Measurements from ENCODE around the gene MLXIP. TPM values are rescaled to one million over a fixed set of nuclear protein-coding genes. Genes with fewer than 3 reads are reported as not detected.
A peak's percentile ranks its signal among the peaks of the same experiment; 100 is the strongest.

Gene MLXIP
- total and polyA plus RNA-seq, 7 donors = 50.9 to 184 (median 114) TPM

DNA sequence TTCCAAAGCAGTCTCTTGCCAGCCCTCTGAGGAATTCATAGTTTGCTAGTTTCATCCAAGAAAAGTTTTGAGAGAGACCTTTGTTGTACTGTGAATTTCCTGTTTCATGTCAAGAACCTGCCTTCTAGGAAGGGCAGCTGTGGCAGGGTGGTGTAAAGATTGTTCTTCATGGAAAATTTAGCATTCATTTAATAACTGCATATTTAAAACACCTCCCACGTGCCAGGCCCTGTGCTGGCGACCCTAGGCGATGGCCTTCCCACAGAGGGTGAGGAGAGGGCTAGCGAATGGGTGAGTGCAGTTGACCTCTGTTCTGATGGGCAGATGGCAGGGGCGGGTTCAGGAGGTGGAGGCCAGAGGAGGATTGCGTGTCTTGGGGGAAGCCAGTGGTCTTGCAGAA is 43.2 kb downstream of the MLXIP start:
- no peaks in the 10 kb centered on the region for H3K27me3 ChIP-seq (ENCODE audit: insufficient read depth in 3 of 3, low read length in 2 of 3)
- ATAC-seq (no peak), DNase-seq (no peak)
- H3K36me3 ChIP-seq (ENCODE audit: insufficient read depth in 1 of 2, low read depth in 1 of 2) = peaks cover 0 to 5% of the 10 kb centered on the region in 2 donors
- TF ChIP-seq, protein P1, sequence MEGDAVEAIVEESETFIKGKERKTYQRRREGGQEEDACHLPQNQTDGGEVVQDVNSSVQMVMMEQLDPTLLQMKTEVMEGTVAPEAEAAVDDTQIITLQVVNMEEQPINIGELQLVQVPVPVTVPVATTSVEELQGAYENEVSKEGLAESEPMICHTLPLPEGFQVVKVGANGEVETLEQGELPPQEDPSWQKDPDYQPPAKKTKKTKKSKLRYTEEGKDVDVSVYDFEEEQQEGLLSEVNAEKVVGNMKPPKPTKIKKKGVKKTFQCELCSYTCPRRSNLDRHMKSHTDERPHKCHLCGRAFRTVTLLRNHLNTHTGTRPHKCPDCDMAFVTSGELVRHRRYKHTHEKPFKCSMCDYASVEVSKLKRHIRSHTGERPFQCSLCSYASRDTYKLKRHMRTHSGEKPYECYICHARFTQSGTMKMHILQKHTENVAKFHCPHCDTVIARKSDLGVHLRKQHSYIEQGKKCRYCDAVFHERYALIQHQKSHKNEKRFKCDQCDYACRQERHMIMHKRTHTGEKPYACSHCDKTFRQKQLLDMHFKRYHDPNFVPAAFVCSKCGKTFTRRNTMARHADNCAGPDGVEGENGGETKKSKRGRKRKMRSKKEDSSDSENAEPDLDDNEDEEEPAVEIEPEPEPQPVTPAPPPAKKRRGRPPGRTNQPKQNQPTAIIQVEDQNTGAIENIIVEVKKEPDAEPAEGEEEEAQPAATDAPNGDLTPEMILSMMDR (IDR thresholded peaks at IDR 0.05) = no peak
- intact Hi-C loops (cut with DNase I) = loop anchor here (2.0 to 5.0 kb wide), 2 partner anchors 39 to 67 kb away; no protein-coding TSS in a partner anchor
- no peak overlapping the region for H3K4me3 ChIP-seq
- H3K27ac ChIP-seq = peak overlapping the region; percentile 75
- peaks cover 69% of the 10 kb centered on the region for H3K4me1 ChIP-seq
- WGBS, 3 donors = 59 to 80% (median 60%) methylated on average over 6 of the region's 6 CpGs
- no peaks in the 10 kb centered on the region for H3K9me3 ChIP-seq

DNA sequence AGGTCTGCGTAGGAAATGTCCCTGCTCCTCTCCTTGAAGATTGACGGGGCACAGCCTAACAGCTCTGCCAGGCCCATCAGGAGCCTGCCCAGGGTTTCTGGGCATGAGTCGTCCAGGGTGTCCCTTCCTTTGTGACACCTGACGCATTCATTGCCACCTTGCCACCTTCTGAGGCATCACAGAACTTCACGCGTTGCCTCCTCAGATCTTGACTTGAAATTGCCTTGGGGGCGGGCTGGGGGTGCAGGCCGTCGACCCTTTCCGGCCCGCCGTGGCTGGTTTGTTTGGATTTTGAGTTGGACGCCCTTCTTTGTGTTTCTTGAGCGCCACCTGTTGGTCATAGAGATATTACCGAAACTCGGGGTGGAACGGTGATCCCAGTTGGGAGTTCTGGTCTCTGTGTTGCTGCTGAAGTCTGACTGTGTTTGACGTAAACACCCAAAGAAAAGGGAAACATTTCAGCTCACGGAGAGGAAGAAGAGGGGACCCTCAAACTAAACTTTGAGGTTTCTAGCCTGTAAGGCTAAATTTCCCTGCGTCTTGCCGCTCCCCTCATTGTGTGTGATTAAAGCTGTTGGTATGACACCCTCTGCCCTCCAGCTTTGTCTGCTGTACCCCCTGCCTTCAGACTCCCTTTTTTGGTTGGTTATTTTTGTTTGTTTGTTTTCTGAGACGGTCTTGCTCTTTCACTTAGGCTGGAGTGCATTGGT is 44.6 kb downstream of the MLXIP start:
- no peaks in the 10 kb centered on the region for H3K9me3 ChIP-seq
- no peak overlapping the region for H3K4me3 ChIP-seq
- DNase-seq = peak; percentile 63 to 74
- TF ChIP-seq, protein P1 (IDR thresholded peaks at IDR 0.05) = peak; percentile 76
- ATAC-seq = peak; percentile 28 to 60 (median 46)
- WGBS, 3 donors = 14 to 18% (median 14%) methylated on average over 22 of the region's 22 CpGs
- H3K4me1 ChIP-seq = peaks cover 67% of the 10 kb centered on the region
- H3K36me3 ChIP-seq (ENCODE audit: insufficient read depth in 1 of 2, low read depth in 1 of 2) = peaks cover 0 to 12% of the 10 kb centered on the region in 2 donors
- intact Hi-C loops (cut with DNase I) = loop anchor here (1.0 to 5.0 kb wide), 3 partner anchors 41 to 69 kb away; no protein-coding TSS in a partner anchor
- peak overlapping the region; percentile 83 for H3K27ac ChIP-seq
- no peaks in the 10 kb centered on the region for H3K27me3 ChIP-seq (ENCODE audit: insufficient read depth in 3 of 3, low read length in 2 of 3)

DNA sequence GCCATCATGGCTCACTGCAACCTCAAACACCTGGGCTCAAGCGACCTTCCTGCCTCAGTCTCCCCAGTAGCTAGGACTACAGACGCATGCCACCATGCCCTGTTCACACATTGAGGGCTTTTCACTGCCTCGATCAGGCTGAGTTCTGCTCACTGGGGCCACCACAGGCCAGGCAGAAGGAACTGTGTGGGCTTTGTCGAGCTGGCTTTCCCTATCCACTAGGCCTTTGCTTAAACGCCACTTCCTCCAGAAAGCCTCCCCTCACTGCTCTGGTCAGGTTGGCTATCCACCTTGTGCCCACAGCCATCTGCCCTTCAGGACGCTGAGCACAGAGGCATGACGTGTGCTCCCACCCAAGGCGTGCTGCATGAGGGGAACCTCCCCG is 45.2 kb downstream of the MLXIP start:
- Histone ChIP-seq H3K4me3 (no peak overlapping the region), H3K36me3 (ENCODE audit: insufficient read depth in 1 of 2, low read depth in 1 of 2) (peaks cover 0 to 17% of the 10 kb centered on the region in 2 donors), H3K27ac (peak overlapping the region; percentile 83), H3K4me1 (peaks cover 64% of the 10 kb centered on the region), H3K27me3 (ENCODE audit: insufficient read depth in 3 of 3, low read length in 2 of 3) (no peaks in the 10 kb centered on the region), H3K9me3 (no peaks in the 10 kb centered on the region)
- DNase-seq = no peak
- TF ChIP-seq, protein P1 (IDR thresholded peaks at IDR 0.05) = no peak
- intact Hi-C loops (cut with DNase I) = loop anchor here (1.0 to 5.0 kb wide), 3 partner anchors 41 to 69 kb away; no protein-coding TSS in a partner anchor
- 78 to 84% (median 80%) methylated on average over 6 to 9 of the region's 9 CpGs for WGBS, 3 donors
- no peak for ATAC-seq

DNA sequence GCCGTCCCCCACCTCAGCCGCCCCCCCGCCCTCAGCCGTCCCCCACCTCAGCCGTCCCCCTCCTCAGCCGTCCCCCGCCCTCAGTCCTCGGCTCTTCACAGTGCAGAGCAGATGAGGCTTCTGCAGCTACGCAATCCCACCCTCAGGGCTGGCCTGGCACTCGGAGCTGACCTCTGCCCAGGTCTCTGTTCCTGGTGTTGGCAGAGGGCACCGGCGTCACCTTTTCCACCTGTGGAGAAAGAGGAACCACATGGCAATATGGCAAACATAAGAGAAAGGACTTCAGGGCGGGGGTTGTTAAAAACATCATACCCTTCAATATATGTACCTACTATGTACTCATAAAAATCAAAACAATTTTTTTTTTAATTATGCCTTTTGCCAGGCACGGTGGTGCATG is 45.8 kb downstream of the MLXIP start:
- DNase-seq = no peak
- H3K9me3 ChIP-seq = no peaks in the 10 kb centered on the region

More for the DNA sequence above, 45.8 kb downstream of the MLXIP start:
- Histone ChIP-seq H3K4me1 (peaks cover 64% of the 10 kb centered on the region), H3K27ac (peak overlapping the region; percentile 88), H3K36me3 (ENCODE audit: insufficient read depth in 1 of 2, low read depth in 1 of 2) (peaks cover 0 to 23% of the 10 kb centered on the region in 2 donors), H3K4me3 (no peak overlapping the region), H3K27me3 (ENCODE audit: insufficient read depth in 3 of 3, low read length in 2 of 3) (no peaks in the 10 kb centered on the region)
- TF ChIP-seq, protein P1 (IDR thresholded peaks at IDR 0.05) = no peak
- WGBS, 3 donors = 78 to 85% (median 84%) methylated on average over 7 to 14 of the region's 14 CpGs
- no peak for ATAC-seq
- intact Hi-C loops (cut with DNase I) = loop anchor here in 1 of 2 donors (5.0 kb wide), 1 partner anchor 42 kb away; no protein-coding TSS in a partner anchor

Data from psoas muscle (tissue), 8 donors.